LHCN-M2 (cell line): Measurements from ENCODE around the gene CBX3. TPM values are rescaled to one million over a fixed set of nuclear protein-coding genes. Genes with fewer than 3 reads are reported as not detected.
"Not testable (repeated sequence)": the region's sequence is repeated elsewhere in the genome, so short reads cannot be mapped to it uniquely, and the experiment has no call there.

Experiments
- DNase-seq: peaks from one replicate; pipeline ENCODE4 v3.0.0-alpha.2; 2012; ENCODE audit warnings: low read depth
- polyA plus RNA-seq: library from polyadenylated mRNA; unstranded; fragments of >200 nt; gene quantifications from one replicate; pipeline ENCODE4 v1.2.1, GENCODE V29; 2012; ENCODE audit warnings: missing spikeins
- total RNA-seq: library from RNA; depleted of rRNA; stranded (reverse); fragments of >200 nt; gene quantifications from 2 replicates; pipeline ENCODE4 v1.2.3, GENCODE V29; 2014; rRNA removed

CBX3 gene
- total RNA-seq: 259 and 289 TPM in 2 replicates
- polyA plus RNA-seq: 108 TPM

- DNase-seq: no peak
Observed at GRCh38 chr7:26201247-26202018, at the start of gene CBX3. Gene CBX3, plus strand, starts transcription at chr7:26201745. Its CDS starts 1,254 bp downstream, at chr7:26202999.

- DNase-seq: peak; percentile 59
Observed at GRCh38 chr7:26151953-26152781, 49.4 kb upstream of the CBX3 start, which contains the start of gene NFE2L3. Gene NFE2L3, plus strand, starts transcription at chr7:26152198. Its CDS starts 301 bp downstream, at chr7:26152499.

- not testable (repeated sequence) for DNase-seq
Observed at GRCh38 chr7:26152782-26153240, 48.7 kb upstream of the CBX3 start.

GRCh38 chr7:26153241-26153822 is 48.2 kb upstream of the CBX3 start:
- DNase-seq: no peak

- no peak for DNase-seq
Observed at GRCh38 chr7:26153823-26154783, 47.4 kb upstream of the CBX3 start.

GRCh38 chr7:26155531-26156375 is 45.8 kb upstream of the CBX3 start:
- DNase-seq: peak; percentile 64

GRCh38 chr7:26156451-26157420 is 44.8 kb upstream of the CBX3 start:
- DNase-seq: peak; percentile 93

- no peak for DNase-seq
Observed at GRCh38 chr7:26157520-26158105, 43.9 kb upstream of the CBX3 start.

- DNase-seq: no peak
Observed at GRCh38 chr7:26159243-26159642, 42.3 kb upstream of the CBX3 start.

GRCh38 chr7:26160896-26161295 is 40.6 kb upstream of the CBX3 start:
- DNase-seq: no peak

- DNase-seq: peak; percentile 65
Observed at GRCh38 chr7:26162431-26162830, 39.1 kb upstream of the CBX3 start.

- DNase-seq: not testable (repeated sequence)
Observed at GRCh38 chr7:26163804-26164203, 37.7 kb upstream of the CBX3 start.

GRCh38 chr7:26165950-26166683 is 35.4 kb upstream of the CBX3 start:
- no peak for DNase-seq

GRCh38 chr7:26166684-26167266 is 34.8 kb upstream of the CBX3 start:
- DNase-seq: no peak

- no peak for DNase-seq
Observed at GRCh38 chr7:26167303-26167934, 34.1 kb upstream of the CBX3 start.

- no peak for DNase-seq
Observed at GRCh38 chr7:26168458-26169023, 33.0 kb upstream of the CBX3 start.
